Measurements from ENCODE around the gene TTC34. TPM values are rescaled to one million over a fixed set of nuclear protein-coding genes. Genes with fewer than 3 reads are reported as not detected.

Gene TTC34
- total RNA-seq, 1 experiment from 2014 or later, result 1.3 TPM

- peaks cover 6 to 7% of the 10 kb centered on the region in 2 experiments; a peak in 1 of 4 replicates for H3K9me3 ChIP-seq (ENCODE audit: control insufficient read depth in 1 of 2, insufficient read depth in 1 of 2, low read depth in 1 of 2, low read length in 2 of 2)
- no peak for ATAC-seq
- no peaks in the 10 kb centered on the region for H4K20me1 ChIP-seq (ENCODE audit: insufficient read depth)
- RAD21 ChIA-PET (ENCODE audit: low non-redundant PET in 1 of 2, low total read pairs in 2 of 2, uncharacterized antibody in 2 of 2, unreplicated experiment in 2 of 2), result no interaction called here
- peaks cover 4 to 21% of the 10 kb centered on the region in 2 experiments; a peak in 3 of 4 replicates for H3K4me1 ChIP-seq (ENCODE audit: control insufficient read depth in 1 of 2, insufficient read depth in 2 of 2, low read length in 2 of 2)
- H3K79me2 ChIP-seq (ENCODE audit: insufficient read depth, low read length), result peaks cover 13% of the 10 kb centered on the region; the same call in 1 of the 2 replicates
- no peak overlapping the region for H3K4me3 ChIP-seq (replicated peaks in 1 of 2; ENCODE audit: low read depth in 1 of 2, low read length in 2 of 2)
- no peak for DNase-seq (ENCODE audit: low read depth, low spot score)
- peaks cover 16% of the 10 kb centered on the region; the same call in 1 of the 2 replicates for H3K27me3 ChIP-seq (ENCODE audit: insufficient read depth, low read length)
- CTCF ChIA-PET, result no interaction called here
- H3K27ac ChIP-seq (ENCODE audit: low read depth, low read length), result no peak overlapping the region
- H3K36me3 ChIP-seq (ENCODE audit: control insufficient read depth in 1 of 2, insufficient read depth in 2 of 2, low read length in 2 of 2), result no peaks in the 10 kb centered on the region
- H3K4me2 ChIP-seq (ENCODE audit: low read length), result no peak overlapping the region
- TF ChIP-seq SRF (IDR thresholded peaks at IDR 0.05; ENCODE audit: low read depth) (no peak), CEBPB (IDR thresholded peaks at IDR 0.05; ENCODE audit: low read depth) (no peak), CTCF (IDR thresholded peaks at IDR 0.05 in 2 of 3, conservative IDR thresholded peaks at IDR 0.05 in 1 of 3; ENCODE audit: borderline replicate concordance in 1 of 3, insufficient read depth in 1 of 3, low read depth in 2 of 3, low read length in 2 of 3) (no peak), TCF7L2 (IDR thresholded peaks at IDR 0.05; ENCODE audit: borderline replicate concordance, extremely low read depth, insufficient read depth, insufficient read length) (no peak), EZH2 (IDR thresholded peaks at IDR 0.05) (no peak), ATF3 (IDR thresholded peaks at IDR 0.05) (no peak), EGR1 (IDR thresholded peaks at IDR 0.05; ENCODE audit: low read depth) (no peak), EZH2phosphoT487 (IDR thresholded peaks at IDR 0.05; ENCODE audit: borderline replicate concordance) (no peak), POLR2AphosphoS5 (IDR thresholded peaks at IDR 0.05; ENCODE audit: low read depth, low read length) (no peak), ELF1 (IDR thresholded peaks at IDR 0.05; ENCODE audit: borderline replicate concordance, low read depth) (no peak), MAX (IDR thresholded peaks at IDR 0.05) (no peak), RAD21 (IDR thresholded peaks at IDR 0.05; ENCODE audit: low read depth) (no peak), JUND (IDR thresholded peaks at IDR 0.05) (no peak)
- BruUV-seq (replicated peaks), result no TSS peak
- POLR2A ChIA-PET, result no interaction called here
- H2AFZ ChIP-seq (ENCODE audit: low read depth, low read length, poor library complexity, severe bottlenecking), result no peak overlapping the region
- intact Hi-C loops (cut with micrococcal nuclease), result no loop called here
- H3K9me2 ChIP-seq (ENCODE audit: insufficient read depth), result no peaks in the 10 kb centered on the region
- H3K9ac ChIP-seq (ENCODE audit: low read length), result no peak overlapping the region
Measured at GRCh38 chr1:2645776-2646175, 155.7 kb downstream of the TTC34 start.
